WERI-Rb-1 (cell line): ENCODE results near the gene LRRC59.
"Not testable (repeated sequence)": the region's sequence is repeated elsewhere in the genome, so short reads cannot be mapped to it uniquely, and the experiment has no call there.

Experiments used
- DNase-seq: peaks from one replicate; pipeline ENCODE4 v3.0.0-alpha.2; 2020
- H3K27ac ChIP-seq: fragments of 250-450 bp; sonication (Bioruptor Pico); 2 replicates; pipeline ENCODE4 v1.5.1; 2020; ENCODE audit warnings: mild to moderate bottlenecking, moderate library complexity
- H3K27me3 ChIP-seq: fragments of 250-450 bp; sonication (Bioruptor Pico); 2 replicates; pipeline ENCODE4 v1.5.1; 2021; ENCODE audit warnings: mild to moderate bottlenecking, low read depth, moderate library complexity; ENCODE audit not compliant: insufficient read depth, severe bottlenecking
- H3K36me3 ChIP-seq: fragments of 250-450 bp; sonication (Bioruptor Pico); 2 replicates; pipeline ENCODE4 v1.5.1; 2020; ENCODE audit warnings: mild to moderate bottlenecking, moderate library complexity
- H3K4me3 ChIP-seq: 2 replicates; pipeline ENCODE4 v1.5.1; 2011; ENCODE audit warnings: low read depth, mild to moderate bottlenecking, control low read depth, low read length
- H3K9me3 ChIP-seq: fragments of 250-450 bp; sonication (Bioruptor Pico); 2 replicates; pipeline ENCODE4 v1.5.1; 2021; ENCODE audit warnings: mild to moderate bottlenecking, moderate library complexity; ENCODE audit not compliant: severe bottlenecking
- TF ChIP-seq, protein P1 (sequence below): IDR thresholded peaks from 2 replicates; pipeline ENCODE4 v1.5.1; 2011; ENCODE audit warnings: low read depth, mild to moderate bottlenecking, control low read depth, inconsistent platforms, low read length

The LRRC59 gene

DNA sequence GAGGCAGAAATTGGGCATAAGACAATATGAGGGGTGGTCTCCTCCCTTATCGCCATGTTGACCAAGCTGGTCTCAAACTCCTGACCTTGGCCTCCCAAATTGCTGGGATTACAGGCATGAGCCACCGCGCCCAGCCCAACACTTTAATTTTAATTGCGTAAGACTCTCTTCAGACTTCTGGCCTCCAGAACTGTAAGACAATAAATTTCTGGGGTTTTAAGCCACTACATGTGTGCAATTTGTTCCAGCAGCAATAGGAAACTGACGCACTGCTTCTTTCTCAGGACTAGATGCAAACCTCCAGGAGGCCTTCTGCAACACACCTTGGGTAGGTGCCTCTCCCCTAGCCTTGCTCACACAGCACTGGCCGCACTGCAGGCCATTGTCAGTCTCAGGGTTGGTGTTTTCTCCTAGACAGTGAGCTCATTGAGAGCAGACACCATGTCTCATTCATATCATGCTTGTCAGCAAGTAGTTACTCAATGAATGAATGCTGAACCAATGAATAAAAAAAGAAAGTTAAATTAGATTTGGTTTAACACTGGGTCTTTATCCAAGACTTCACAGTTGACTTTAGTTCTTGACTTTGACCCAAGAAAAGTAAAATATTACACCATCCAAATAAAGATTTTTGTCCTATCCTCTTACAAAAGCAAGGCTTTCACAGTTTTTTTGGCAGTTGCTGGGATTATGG, 23.2 kb upstream of the LRRC59 start:
- H3K4me3 ChIP-seq = no peak overlapping the region
- H3K27ac ChIP-seq = no peak overlapping the region
- no peaks in the 10 kb centered on the region for H3K36me3 ChIP-seq
- TF ChIP-seq, protein P1, sequence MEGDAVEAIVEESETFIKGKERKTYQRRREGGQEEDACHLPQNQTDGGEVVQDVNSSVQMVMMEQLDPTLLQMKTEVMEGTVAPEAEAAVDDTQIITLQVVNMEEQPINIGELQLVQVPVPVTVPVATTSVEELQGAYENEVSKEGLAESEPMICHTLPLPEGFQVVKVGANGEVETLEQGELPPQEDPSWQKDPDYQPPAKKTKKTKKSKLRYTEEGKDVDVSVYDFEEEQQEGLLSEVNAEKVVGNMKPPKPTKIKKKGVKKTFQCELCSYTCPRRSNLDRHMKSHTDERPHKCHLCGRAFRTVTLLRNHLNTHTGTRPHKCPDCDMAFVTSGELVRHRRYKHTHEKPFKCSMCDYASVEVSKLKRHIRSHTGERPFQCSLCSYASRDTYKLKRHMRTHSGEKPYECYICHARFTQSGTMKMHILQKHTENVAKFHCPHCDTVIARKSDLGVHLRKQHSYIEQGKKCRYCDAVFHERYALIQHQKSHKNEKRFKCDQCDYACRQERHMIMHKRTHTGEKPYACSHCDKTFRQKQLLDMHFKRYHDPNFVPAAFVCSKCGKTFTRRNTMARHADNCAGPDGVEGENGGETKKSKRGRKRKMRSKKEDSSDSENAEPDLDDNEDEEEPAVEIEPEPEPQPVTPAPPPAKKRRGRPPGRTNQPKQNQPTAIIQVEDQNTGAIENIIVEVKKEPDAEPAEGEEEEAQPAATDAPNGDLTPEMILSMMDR = no peak
- peaks cover 9% of the 10 kb centered on the region for H3K9me3 ChIP-seq
- DNase-seq = no peak
- no peaks in the 10 kb centered on the region for H3K27me3 ChIP-seq

DNA sequence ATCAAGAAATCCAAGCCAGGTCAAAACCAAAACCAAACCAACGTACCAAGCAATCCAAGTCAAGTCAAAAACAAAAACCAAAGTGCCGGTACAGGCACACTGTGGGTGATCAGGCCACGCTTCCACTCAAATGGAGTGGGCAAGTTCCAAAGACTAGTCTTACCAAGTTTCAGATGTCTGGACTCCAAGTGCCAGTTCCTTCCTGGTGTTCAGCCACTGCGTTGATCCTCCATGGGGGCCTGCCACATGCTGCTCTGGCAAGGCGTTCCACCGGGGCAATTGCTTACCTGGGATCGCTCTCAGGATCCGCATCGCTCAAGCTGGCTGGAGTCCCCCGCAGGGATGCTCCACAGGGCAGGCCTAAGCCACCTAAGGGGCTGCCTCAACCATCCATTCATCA, 22.3 kb upstream of the LRRC59 start:
- not testable (repeated sequence) for H3K27me3 ChIP-seq, H3K9me3 ChIP-seq, H3K27ac ChIP-seq, H3K4me3 ChIP-seq, DNase-seq, H3K36me3 ChIP-seq

DNA sequence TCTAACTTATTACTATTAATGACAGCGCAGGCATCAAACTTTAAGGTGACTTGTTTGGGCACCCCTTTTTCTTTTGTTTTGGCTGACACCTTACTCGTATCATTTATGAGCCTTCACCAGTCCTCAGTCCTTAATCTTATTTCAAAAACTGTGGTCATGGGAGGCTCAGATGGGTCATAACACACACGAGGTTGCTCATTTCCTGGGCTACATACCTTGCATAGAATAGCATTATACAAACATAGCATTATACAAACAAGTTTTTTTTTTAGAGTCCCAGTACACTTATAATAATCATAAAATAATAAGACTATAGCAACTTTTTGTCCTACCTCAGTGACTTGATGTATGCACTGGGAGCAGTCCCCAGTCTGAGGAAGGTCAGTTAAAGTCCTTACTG, 17.5 kb upstream of the LRRC59 start:
- no peak overlapping the region for H3K4me3 ChIP-seq
- no peaks in the 10 kb centered on the region for H3K36me3 ChIP-seq
- no peak overlapping the region for H3K27ac ChIP-seq
- no peaks in the 10 kb centered on the region for H3K27me3 ChIP-seq
- no peak for DNase-seq
- peaks cover 15% of the 10 kb centered on the region for H3K9me3 ChIP-seq
- TF ChIP-seq, protein P1 = no peak

DNA sequence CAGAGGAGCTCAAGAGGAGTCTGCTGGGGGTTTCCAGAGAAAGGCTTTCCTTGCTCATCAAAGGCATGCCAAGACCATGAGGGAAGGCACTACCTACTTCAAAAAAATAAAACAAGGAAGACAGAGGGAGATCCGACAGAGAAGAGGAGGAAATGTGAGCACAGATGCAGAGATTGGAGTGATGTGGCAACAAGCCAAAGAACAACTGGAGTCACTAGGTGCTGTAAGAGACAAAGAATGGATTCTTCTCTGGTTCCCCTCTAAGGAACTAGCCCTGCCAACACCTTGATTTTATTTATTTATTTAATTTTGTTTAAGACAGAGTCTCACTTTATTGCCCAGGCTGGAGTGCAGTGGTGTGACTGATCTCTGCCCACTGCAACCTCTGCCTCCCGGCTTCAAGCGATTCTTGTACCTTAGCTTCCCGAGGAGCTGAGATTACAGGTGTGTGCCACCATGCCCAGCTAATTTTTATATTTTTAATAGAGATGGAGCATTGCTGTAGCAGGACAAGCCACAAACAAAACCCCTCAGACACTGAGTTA, 14.9 kb upstream of the LRRC59 start:
- H3K9me3 ChIP-seq = peaks cover 8% of the 10 kb centered on the region

DNA sequence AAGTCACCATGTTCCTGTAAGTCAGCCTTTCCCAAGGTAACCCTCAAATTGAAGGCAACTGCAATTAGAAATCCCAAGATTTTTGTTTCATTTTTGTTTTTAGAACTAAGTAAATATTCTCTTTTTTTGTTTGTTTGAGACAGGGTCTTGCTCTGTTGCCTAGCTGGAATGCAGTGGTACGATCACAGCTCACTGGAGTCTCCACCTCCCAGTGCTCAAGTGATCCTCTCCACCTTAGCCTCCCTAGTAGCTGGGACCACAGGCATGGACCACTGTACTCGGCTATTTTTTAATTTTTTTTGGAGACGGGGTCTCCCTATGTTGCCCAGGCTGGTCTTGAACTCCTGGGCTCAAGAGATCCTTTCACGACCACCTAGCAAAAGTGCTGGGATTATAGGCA, 10.6 kb upstream of the LRRC59 start:
- Histone ChIP-seq H3K36me3 (no peaks in the 10 kb centered on the region; the same call in 1 of the 2 replicates), H3K9me3 (peaks cover 8% of the 10 kb centered on the region), H3K27me3 (no peaks in the 10 kb centered on the region), H3K27ac (no peak overlapping the region), H3K4me3 (no peak overlapping the region)
- DNase-seq = no peak
- TF ChIP-seq, protein P1 = no peak

More for the DNA sequence above, 14.9 kb upstream of the LRRC59 start:
- Histone ChIP-seq H3K27me3 (no peaks in the 10 kb centered on the region), H3K4me3 (no peak overlapping the region), H3K36me3 (no peaks in the 10 kb centered on the region), H3K27ac (no peak overlapping the region)
- no peak for DNase-seq
- TF ChIP-seq, protein P1 = no peak

DNA sequence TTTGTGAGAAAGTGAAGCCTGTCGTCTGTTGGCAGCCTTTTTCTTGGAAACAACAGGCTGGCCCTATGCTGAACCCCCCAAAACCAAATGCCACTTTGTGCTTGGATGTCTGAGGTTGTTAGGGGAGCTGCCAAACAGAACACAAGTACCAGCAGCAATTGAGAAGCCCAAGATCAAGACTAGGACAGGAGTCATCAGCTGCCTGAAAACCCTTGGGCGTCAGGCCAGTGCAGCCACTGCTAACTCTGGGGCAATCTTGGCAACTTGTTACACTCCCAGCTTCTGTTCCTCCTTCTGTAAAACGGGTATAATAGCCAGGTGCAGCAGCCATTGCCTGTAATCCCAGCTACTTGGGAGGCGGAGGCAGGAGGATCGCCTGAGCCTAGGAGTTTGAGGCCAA, 9.3 kb upstream of the LRRC59 start:
- no peak for DNase-seq
- H3K4me3 ChIP-seq = no peak overlapping the region
- H3K36me3 ChIP-seq = no peaks in the 10 kb centered on the region; the same call in 1 of the 2 replicates
- H3K9me3 ChIP-seq = no peaks in the 10 kb centered on the region
- no peaks in the 10 kb centered on the region for H3K27me3 ChIP-seq
- TF ChIP-seq, protein P1 = no peak
- no peak overlapping the region for H3K27ac ChIP-seq

DNA sequence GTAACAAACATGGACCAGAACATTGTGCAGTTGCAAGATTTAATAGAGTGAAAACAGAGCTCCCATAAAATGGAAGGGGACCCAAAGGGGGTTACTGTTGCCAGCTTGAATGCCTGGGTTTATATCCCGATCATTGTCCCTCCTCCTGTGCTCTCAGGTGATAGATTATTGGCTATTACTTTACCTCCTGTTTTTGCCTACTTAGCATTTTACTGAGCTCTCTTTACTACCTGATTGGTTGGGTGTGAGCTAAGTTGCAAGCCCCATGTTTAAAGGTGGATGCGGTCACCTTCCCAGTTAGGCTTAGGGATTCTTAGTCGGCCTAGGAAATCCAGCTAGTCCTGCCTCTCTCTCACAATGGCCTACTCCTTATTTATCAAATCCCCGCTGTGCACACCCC, 8.0 kb upstream of the LRRC59 start:
- H3K27me3 ChIP-seq, H3K36me3 ChIP-seq, H3K4me3 ChIP-seq, DNase-seq, H3K27ac ChIP-seq, H3K9me3 ChIP-seq: not testable (repeated sequence)

DNA sequence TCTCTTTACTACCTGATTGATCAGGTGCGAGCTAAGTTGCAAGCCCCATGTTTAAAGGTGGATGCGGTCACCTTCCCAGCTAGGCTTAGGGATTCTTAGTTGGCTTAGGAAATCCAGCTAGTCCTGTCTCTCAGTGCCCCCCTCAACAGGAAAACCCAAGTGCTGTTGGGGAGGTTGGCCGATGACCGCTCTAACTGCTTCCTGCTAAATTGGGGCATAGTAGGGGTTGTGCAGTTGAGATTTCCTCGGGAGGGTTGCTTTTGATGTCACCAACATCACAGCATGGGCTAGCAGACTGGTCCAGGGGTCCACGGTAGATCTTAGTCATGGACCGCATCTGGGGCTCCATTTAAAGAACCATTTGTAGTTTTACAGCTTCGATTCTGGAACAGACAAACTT, 2.3 kb upstream of the LRRC59 start:
- DNase-seq, H3K4me3 ChIP-seq, H3K27ac ChIP-seq, H3K27me3 ChIP-seq, H3K9me3 ChIP-seq: not testable (repeated sequence)
- peaks cover 13% of the 10 kb centered on the region for H3K36me3 ChIP-seq

DNA sequence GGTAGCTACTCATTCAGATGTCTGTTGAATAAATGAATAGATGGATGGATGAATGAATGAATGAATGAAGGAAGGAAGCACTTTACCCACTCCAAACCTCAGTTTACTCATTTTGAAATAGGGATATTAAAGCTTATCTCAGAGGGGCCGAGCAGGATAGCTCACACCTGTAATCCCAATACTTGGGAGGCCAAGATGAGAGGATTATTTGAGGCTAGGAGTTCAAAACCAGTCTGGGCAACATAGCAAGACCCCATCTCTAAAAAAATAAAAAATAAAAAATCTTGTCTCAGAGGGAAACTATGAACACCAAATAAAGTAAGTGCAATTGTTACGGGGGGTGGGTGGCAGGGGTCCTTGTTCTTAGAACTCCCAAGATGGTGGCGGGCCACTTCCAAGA, 1.3 kb upstream of the LRRC59 start:
- H3K4me3 ChIP-seq, H3K9me3 ChIP-seq, H3K27me3 ChIP-seq, DNase-seq, H3K27ac ChIP-seq: not testable (repeated sequence)
- peaks cover 22% of the 10 kb centered on the region for H3K36me3 ChIP-seq
